GM19351 (cell line): ENCODE data around the gene ADSS2.
"Not testable (repeated sequence)": the region's sequence is repeated elsewhere in the genome, so short reads cannot be mapped to it uniquely, and the experiment has no call there.

Experiments used
- ATAC-seq: cut with Tn5 transposase; IDR thresholded peaks from one replicate; pipeline ENCODE4 v1.9.1; 2021; ENCODE audit warnings: mild to moderate bottlenecking, moderate library complexity; ENCODE audit not compliant: unreplicated experiment

Gene ADSS2

GRCh38 chr1:244451539-244451950 lies at the start of gene ADSS2:
ADSS2 (minus strand) TSS chr1:244451909; CDS start chr1:244451817, 92 bp downstream.
- no peak for ATAC-seq

- not testable (repeated sequence) for ATAC-seq
These were observed 48.8 kb upstream of the ADSS2 start for GRCh38 chr1:244500515-244500914.

- ATAC-seq: not testable (repeated sequence)
These were observed 47.8 kb upstream of the ADSS2 start for GRCh38 chr1:244499484-244499883.

- no peak for ATAC-seq
These were observed 46.1 kb upstream of the ADSS2 start for GRCh38 chr1:244497805-244498204.

GRCh38 chr1:244496186-244496585 lies 44.5 kb upstream of the ADSS2 start:
- ATAC-seq: no peak

- ATAC-seq: no peak
These were observed 42.9 kb upstream of the ADSS2 start for GRCh38 chr1:244494653-244495052.

GRCh38 chr1:244484971-244485370 lies 33.3 kb upstream of the ADSS2 start:
- not testable (repeated sequence) for ATAC-seq

- ATAC-seq: no peak
These were observed 21.4 kb upstream of the ADSS2 start for GRCh38 chr1:244473059-244473605.

GRCh38 chr1:244466724-244467123 lies 15.0 kb upstream of the ADSS2 start:
- no peak for ATAC-seq

- ATAC-seq: peak; percentile 99
These were observed 9.7 kb upstream of the ADSS2 start, which contains the start of gene CATSPERE for GRCh38 chr1:244461245-244462071. CATSPERE (plus strand) TSS chr1:244461273; CDS start chr1:244461430, 157 bp downstream.

GRCh38 chr1:244460197-244460596 lies 8.5 kb upstream of the ADSS2 start:
- no peak for ATAC-seq

- ATAC-seq: no peak
These were observed 7.1 kb upstream of the ADSS2 start for GRCh38 chr1:244458781-244459180.

- no peak for ATAC-seq
These were observed 4.9 kb upstream of the ADSS2 start for GRCh38 chr1:244456586-244456985.

GRCh38 chr1:244454412-244454811 lies 2.7 kb upstream of the ADSS2 start:
- ATAC-seq: no peak

- peak; percentile 88 for ATAC-seq
These were observed 464 bp upstream of the ADSS2 start for GRCh38 chr1:244451951-244452795.

- peak; percentile 16 for ATAC-seq
These were observed 841 bp downstream of the ADSS2 start for GRCh38 chr1:244450597-244451538.

- no peak for ATAC-seq
These were observed 1.7 kb downstream of the ADSS2 start for GRCh38 chr1:244449936-244450508.

GRCh38 chr1:244448279-244449036 lies 3.3 kb downstream of the ADSS2 start:
- no peak for ATAC-seq

GRCh38 chr1:244447552-244447951 lies 4.2 kb downstream of the ADSS2 start:
- no peak for ATAC-seq
